Renal cortex interstitium (tissue), 11 donors: Measurements from ENCODE around the gene UQCRC1. TPM values are rescaled to one million over a fixed set of nuclear protein-coding genes. Genes with fewer than 3 reads are reported as not detected.

Source experiments
- DNase-seq, 11 donors: peaks; one replicate each; pipeline ENCODE4 v3.0.0-alpha.2; 2013; ENCODE audit warnings: low read depth in 9 of 11, low spot score in 4 of 11; ENCODE audit errors: extremely low read depth in 1 of 11
- polyA plus RNA-seq, 3 donors: library from polyadenylated mRNA; unstranded; fragments of 120-200 nt; gene quantifications; one replicate each; pipeline ENCODE4 v1.2.1, GENCODE V29; 2013; ENCODE audit not compliant: insufficient read length in 3 of 3

The UQCRC1 gene
- polyA plus RNA-seq, 3 donors: 268 to 311 (median 285) TPM

- no peak for DNase-seq
Observed at GRCh38 chr3:48619541-48620524, 10.4 kb upstream of the UQCRC1 start.

GRCh38 chr3:48617559-48617958, 8.1 kb upstream of the UQCRC1 start:
- no peak for DNase-seq

GRCh38 chr3:48614044-48614443, 4.6 kb upstream of the UQCRC1 start:
- no peak for DNase-seq

GRCh38 chr3:48612309-48612708, 2.9 kb upstream of the UQCRC1 start:
- DNase-seq: no peak

GRCh38 chr3:48607519-48607918, 1.9 kb downstream of the UQCRC1 start:
- no peak for DNase-seq

- no peak for DNase-seq
Observed at GRCh38 chr3:48601622-48601994, 7.8 kb downstream of the UQCRC1 start.

- DNase-seq: no peak
Observed at GRCh38 chr3:48600711-48601621, 8.5 kb downstream of the UQCRC1 start.

- DNase-seq: no peak
Observed at GRCh38 chr3:48599509-48600285, 9.7 kb downstream of the UQCRC1 start.

- no peak for DNase-seq
Observed at GRCh38 chr3:48599077-48599501, 10.4 kb downstream of the UQCRC1 start.

GRCh38 chr3:48598323-48599076, 10.9 kb downstream of the UQCRC1 start:
- DNase-seq: peak in 10 of 11 donors; percentile 63 to 86 (median 78)

- no peak for DNase-seq
Observed at GRCh38 chr3:48597408-48597800, 12.0 kb downstream of the UQCRC1 start.

- DNase-seq: no peak
Observed at GRCh38 chr3:48596676-48597407, 12.6 kb downstream of the UQCRC1 start.

GRCh38 chr3:48596157-48596556, 13.3 kb downstream of the UQCRC1 start:
- DNase-seq: no peak

GRCh38 chr3:48595526-48596121, 13.8 kb downstream of the UQCRC1 start:
- peak in 3 of 11 donors; percentile 22 to 41 (median 26) for DNase-seq

- peak in 2 of 11 donors; percentile 15 to 25 for DNase-seq
Observed at GRCh38 chr3:48595075-48595525, 14.3 kb downstream of the UQCRC1 start, which contains the start of gene COL7A1. TSS of gene COL7A1 (minus strand) at chr3:48595329. CDS start at chr3:48595159, 170 bp downstream.

- DNase-seq: no peak
Observed at GRCh38 chr3:48594417-48595049, 14.9 kb downstream of the UQCRC1 start.

- DNase-seq: no peak
Observed at GRCh38 chr3:48593337-48593736, 16.1 kb downstream of the UQCRC1 start.
